Forelimb muscle (tissue), 1 donor: ENCODE measurements around the gene ARID5A. TPM values are rescaled to one million over a fixed set of nuclear protein-coding genes. Genes with fewer than 3 reads are reported as not detected.

Experiments used
- DNase-seq: peaks from one replicate; pipeline ENCODE4 v3.0.0-alpha.2; 2013; ENCODE audit warnings: low read depth
- polyA plus RNA-seq: library from polyadenylated mRNA; unstranded; fragments of 120-200 nt; gene quantifications from one replicate; pipeline ENCODE4 v1.2.1, GENCODE V29; 2013; ENCODE audit not compliant: insufficient read length

ARID5A gene
- polyA plus RNA-seq, 1 donor, result 45.3 TPM

DNA sequence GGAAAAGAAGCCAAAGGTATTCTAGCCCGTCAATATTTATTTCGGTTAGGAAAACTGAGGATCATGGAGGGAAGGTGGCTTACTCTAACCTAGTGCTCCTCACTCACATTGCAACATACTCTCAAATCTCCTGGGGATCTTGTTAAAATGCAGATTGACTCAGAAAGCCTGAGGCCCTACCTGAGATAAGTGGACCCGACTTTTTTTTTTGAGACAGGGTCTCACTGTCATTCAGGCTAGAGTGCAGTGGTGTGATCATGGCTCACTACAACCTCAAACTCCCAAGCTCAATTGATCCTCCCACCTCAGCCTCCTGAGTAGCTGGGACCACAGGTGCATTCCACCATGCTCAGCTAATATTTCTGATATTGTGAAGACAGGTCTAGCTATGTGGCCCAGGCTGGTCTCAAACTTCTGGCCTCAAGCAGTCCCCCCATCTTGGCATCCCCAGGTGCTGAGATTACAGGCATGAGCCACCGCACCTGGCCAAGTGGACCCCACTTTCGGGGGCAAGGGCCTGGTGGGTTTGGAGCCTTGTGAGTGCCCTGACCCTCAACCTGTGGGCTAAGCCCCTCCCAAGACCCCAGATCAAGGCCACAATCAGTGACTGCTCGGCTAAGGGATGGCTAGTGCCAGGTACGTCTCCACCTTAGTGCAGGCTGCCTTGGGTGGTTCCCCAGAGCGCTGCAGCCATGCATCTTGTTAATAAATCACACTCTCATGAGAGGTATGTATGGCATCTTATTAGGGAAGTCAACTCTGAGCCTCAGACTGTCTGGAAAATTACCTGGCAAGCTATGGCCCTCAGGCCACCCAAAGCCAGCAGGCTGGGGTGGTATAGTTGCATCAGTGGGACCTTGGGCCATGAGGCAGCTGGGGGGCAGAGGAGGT lies 30.3 kb upstream of the ARID5A start:
- no peak for DNase-seq

- no peak for DNase-seq
Measured at GRCh38 chr2:96506907-96507240, 29.7 kb upstream of the ARID5A start.

DNA sequence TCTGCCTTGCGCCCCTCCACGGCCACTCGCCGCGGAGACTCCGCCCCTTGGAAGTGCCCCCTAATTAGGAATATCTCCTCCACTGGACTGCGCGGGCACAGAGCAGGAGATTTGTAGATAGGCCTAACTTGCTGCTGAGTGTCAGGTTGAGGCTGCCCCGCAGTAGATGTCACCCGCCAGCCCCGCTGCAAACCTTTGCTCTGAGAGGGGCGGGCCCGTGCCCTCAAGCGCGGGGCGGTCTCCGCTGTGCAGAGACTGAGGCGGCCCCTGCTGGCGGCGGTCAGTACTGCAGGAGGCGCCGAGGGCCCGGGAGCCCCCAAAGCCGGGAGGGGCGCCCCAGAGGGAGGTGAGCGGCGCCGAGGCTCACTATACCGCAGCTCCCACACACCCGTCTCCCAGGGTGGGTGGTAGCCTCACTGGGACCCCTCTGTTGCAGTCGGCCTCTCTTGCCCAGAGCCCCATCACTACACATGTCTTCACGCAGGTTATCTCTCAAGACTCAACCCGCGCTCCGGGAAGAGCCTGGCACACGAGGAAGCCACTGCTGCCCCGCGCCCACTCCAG lies 28.5 kb upstream of the ARID5A start:
- no peak for DNase-seq

GRCh38 chr2:96508521-96509113 lies 27.9 kb upstream of the ARID5A start:
- no peak for DNase-seq

- DNase-seq, result no peak
Measured at GRCh38 chr2:96509114-96509846, 27.3 kb upstream of the ARID5A start.

GRCh38 chr2:96509847-96510230 lies 26.7 kb upstream of the ARID5A start:
- DNase-seq, result no peak

DNA sequence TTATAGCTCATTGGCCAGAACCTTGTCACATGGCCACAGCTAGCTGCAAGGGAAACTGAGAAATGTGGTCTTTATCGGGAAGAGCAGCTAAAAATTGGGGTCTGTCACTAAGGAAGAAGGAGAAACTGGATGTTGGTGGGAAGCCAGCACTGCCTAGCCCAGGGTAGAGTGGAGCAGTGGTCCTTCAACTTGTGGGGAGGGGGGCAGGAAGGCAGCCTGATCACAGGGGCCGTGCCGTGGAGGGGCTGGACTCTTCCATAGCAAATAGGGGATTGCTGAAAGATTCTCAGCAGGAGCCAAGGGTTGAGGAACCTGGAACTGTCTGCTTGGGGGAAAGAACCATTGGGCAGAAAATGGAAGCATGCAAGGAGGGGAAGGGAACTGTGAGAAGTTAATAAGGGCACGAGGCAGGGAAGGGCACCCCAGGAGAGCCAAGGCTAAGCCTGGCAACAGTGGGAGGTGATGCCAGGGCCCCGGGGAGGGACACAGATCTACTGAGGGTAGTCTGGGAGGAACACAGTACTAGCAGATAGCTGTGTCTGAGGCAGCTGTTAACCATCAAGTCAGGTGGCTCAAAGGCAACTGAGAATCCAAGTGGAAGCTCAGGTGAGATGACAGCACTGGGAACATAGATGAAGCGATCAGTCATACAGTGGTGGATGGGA lies 25.5 kb upstream of the ARID5A start:
- no peak for DNase-seq

GRCh38 chr2:96511851-96512250 lies 24.7 kb upstream of the ARID5A start:
- DNase-seq, result no peak

GRCh38 chr2:96512341-96512740 lies 24.2 kb upstream of the ARID5A start:
- DNase-seq, result no peak

- no peak for DNase-seq
Measured at GRCh38 chr2:96514521-96514920, 22.0 kb upstream of the ARID5A start.

DNA sequence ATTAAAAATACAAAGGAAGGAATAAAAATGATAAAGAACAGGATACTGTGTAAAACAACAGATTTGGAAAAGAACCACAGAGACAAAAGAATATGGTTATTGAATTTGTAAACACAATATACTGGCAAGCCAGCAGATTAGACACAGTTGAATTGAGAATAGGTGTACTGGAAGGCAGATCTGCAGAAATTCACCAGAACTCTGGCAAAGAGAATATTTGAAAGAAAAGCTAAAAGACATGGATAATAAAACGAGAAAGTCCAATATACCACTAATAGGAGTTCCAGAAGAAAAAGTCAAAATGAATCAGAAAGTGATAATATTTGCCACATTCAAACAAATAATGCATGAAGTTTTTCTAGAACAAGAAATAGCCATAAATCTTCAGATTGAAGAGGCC lies 19.5 kb upstream of the ARID5A start:
- no peak for DNase-seq

DNA sequence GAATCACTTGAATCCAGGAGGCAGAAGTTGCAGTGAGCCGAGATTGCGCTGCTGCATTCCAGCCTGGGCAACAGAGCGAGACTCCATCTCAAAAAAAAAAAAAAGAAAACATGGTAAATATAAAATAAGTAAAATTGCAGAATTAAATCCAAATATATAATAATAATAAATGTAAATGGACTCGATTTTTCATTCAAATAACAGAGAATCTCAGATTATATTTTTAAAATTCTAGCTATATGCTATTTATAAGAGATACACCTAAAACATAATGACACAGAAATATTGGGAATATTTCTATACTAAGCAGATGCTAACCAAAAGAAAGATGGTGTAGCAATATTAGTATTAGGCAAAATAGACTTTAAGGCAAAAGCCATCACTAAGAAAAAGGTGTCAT lies 16.3 kb upstream of the ARID5A start:
- DNase-seq, result no peak

DNA sequence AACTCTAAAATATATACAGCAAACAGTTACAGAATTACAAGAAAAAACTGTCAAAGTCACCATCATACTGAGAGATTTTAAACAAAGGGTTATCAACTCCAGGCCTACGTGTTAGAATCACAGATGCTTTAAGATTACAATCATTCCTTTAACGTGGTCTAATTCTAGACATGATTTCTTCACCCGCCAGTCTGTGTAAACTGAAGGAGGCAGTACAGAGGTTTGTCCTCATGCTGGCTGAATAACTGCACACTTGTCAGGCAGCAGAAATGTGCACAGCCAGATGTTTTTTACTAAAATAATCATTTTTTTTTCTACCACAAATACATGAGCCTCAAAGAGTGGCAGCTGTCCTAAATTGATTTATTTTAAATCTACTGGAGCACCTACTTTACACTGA lies 15.9 kb upstream of the ARID5A start:
- DNase-seq, result no peak

- no peak for DNase-seq
Measured at GRCh38 chr2:96521219-96521618, 15.3 kb upstream of the ARID5A start.

DNA sequence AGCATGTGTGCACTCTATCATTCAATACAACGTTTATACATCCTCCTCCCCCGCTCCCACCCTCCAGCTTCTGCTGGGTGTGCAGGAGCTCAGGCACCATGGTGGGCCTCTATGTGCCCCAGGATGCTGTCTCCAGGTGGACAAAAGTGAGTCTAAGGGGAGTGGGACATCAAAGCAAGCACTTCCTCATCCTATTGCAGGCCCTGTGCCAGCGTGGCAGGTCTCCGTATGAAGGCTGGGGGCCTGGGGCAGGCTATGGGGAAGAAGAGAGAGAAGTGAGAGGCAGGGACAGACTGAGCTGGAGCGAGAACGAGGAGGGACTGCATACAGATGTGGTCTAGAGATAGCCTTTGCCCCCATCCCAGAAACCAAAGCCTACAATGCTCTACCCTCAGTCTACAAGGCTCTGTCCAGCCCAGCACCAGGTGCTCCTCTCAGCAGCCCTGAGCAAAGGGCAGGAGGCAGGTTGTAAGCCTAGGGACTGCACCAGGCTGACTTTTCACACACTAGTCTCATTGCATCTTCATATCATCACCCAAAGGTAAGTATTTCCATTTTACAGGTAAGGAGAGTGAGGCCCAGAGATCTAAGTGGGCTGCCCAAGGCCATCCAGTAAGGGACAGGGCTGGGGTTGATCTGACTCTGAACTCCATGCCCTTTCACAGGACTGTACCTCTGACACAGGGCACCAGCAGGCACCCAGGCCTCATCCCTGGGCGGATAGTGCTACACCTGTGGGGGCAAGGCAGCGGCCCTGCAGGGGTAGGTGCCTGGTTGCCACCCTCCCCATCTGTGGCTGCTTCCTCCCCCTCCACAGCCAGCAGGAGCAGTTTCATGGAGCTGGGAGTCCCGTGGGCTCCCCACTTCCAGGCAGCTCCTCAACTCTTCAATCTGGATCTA lies 14.0 kb upstream of the ARID5A start:
- no peak for DNase-seq

DNA sequence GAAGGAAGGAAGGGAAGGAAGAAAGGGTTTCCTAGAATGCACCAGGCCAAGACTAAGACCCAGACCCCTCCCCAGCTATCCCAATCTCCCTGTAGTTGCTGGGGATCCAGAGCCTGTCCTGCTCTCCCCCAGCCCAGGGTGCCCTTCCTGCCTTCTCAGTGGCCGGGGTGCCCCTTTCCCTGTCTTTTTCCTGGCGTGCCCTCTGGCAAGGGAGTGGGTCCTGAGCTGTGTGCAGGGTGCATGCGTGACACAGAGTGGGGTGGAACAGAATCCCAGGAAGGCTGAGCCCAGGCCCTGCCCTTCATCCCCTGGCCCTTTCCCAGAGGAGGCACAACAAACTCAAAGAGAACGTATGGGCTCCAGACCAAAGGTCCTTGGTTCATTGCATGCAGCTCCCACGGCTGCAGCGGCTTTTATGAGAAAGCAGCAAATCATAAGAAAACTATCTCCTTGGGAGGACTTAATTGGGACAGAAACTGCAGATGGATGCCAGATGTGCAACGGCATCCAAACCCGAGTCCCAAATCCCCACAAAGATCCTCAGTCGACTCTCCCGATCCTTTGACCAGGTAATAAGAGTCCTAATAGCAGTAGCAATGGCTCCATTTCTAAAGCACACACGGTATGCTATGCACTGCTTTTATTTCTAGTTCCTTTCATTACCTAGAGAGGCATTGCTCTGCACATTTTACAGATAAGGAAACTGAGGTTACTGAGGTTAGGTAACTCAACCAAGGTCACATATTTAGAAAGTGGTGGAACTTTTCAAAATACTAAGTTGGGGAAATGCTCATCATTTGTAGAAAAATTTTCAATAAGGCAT lies 12.7 kb upstream of the ARID5A start:
- DNase-seq, result no peak

- no peak for DNase-seq
Measured at GRCh38 chr2:96524482-96525210, 11.9 kb upstream of the ARID5A start.

GRCh38 chr2:96525211-96525507 lies 11.4 kb upstream of the ARID5A start:
- no peak for DNase-seq

- DNase-seq, result no peak
Measured at GRCh38 chr2:96526101-96526591, 10.4 kb upstream of the ARID5A start.
